ENCODE measurements around the gene PTPN6.

The PTPN6 gene

DNA sequence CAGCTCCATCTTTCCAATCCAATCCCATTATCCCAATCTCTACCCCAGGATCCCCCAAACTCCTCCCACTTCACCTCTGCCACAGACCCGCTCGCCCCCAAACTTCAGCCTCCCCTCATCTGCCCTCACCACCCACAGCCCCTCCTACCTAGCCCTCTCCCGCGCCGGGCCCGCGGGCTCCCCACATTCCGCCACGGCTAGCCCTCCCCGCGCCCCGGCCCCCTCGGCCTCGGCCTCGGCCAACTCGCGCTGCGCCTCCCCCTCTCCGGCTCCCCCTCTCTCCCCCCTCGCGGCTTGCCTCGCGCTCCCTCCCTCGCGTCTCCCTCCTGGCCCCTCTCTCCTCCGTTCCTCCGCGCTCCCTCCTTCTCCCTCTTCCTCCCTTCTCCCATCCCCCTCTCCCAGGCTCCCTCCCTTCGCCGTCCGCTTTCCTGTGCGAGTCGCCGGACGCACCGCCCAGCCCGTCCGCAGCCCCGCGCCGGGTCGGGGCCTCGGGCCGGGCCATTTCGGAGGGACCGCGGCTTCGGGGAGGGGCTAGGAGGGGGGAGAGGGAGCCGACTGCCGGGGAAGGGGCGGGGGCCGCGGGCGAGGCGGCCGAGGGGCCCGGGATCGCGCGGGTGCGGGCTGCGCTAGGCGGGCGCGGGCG lies 23.7 kb upstream of the PTPN6 start, which contains the start of gene ATN1:
TSS of gene ATN1 (plus strand) at position 581 of the 643 bp plus-strand sequence. CDS start 6,043 bp downstream, outside the sequence.
- POLR2A ChIA-PET: interaction anchor here (1.5 to 8.3 kb wide), 9 partner anchors 10 to 59 kb away, joined by 4 to 174 read pairs (median 32); partner anchors contain the start of genes C12orf57, ENO2, RNU7-1 and SPSB2
- TF ChIP-seq ELF4 (IDR thresholded peaks at IDR 0.05) (no peak), L3MBTL2 (conservative IDR thresholded peaks at IDR 0.05) (peak; percentile 56; the same call in 1 of the 2 replicates)
- DNase-seq (ENCODE audit: extremely low spot score): peak; percentile 54
- CTCF ChIA-PET: interaction anchor here (1.2 to 3.0 kb wide), 6 partner anchors 8 to 58 kb away, joined by 3 to 15 read pairs (median 6); no protein-coding TSS in a partner anchor

DNA sequence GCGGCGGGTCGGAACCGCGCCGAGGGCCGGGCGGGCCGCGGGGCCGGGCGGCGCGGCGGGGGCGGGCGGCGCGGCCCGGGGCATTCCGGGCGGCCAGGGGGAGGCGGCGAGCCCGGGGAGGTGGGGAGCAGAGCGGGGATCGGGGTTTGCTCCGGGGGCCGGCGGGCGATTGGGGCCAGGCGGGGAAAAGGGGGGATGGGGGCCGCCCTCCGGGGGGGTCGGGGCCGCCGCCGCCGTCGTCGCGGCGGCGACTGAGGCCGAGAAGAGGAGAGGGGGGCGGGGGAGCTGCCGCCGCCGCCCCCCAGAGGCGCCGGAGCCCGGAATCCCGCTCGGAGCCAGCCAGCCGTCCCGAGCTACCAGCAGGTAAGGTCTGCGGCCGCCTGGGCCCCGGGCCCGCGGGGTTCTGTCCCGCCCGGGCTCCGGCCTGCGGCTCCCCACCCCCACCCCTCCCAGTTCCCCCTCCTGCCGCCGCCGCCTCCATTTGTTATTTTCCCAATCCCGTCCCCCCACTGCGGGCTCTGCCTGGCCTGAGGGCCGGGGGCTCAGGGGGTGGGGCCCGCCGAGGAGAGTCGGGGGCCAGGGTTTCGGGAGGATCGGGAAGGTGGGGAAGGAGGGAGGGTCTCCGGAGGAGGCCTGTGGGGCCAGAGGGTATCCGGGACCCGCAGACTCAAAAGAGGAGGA lies 23.0 kb upstream of the PTPN6 start:
- no peak for DNase-seq (ENCODE audit: extremely low spot score)
- POLR2A ChIA-PET: interaction anchor here (1.1 to 8.3 kb wide), 5 partner anchors 9 to 59 kb away, joined by 3 to 174 read pairs (median 19); partner anchors contain the start of genes C12orf57, ENO2 and RNU7-1
- TF ChIP-seq ARNT (IDR thresholded peaks at IDR 0.05) (no peak), LEF1 (IDR thresholded peaks at IDR 0.05; ENCODE audit: borderline replicate concordance) (no peak), SUZ12 (IDR thresholded peaks at IDR 0.05) (no peak), NFRKB (IDR thresholded peaks at IDR 0.05) (no peak), FOXK2 (IDR thresholded peaks at IDR 0.05) (no peak), FOXM1 (IDR thresholded peaks at IDR 0.05; ENCODE audit: borderline replicate concordance) (no peak), HDGF (IDR thresholded peaks at IDR 0.05; ENCODE audit: borderline replicate concordance) (no peak), BHLHE40 (IDR thresholded peaks at IDR 0.05; ENCODE audit: borderline replicate concordance) (no peak), ELF4 (IDR thresholded peaks at IDR 0.05) (no peak), L3MBTL2 (conservative IDR thresholded peaks at IDR 0.05) (no peak), TARDBP (IDR thresholded peaks at IDR 0.05) (no peak)
- TF ChIP-seq, protein P1, sequence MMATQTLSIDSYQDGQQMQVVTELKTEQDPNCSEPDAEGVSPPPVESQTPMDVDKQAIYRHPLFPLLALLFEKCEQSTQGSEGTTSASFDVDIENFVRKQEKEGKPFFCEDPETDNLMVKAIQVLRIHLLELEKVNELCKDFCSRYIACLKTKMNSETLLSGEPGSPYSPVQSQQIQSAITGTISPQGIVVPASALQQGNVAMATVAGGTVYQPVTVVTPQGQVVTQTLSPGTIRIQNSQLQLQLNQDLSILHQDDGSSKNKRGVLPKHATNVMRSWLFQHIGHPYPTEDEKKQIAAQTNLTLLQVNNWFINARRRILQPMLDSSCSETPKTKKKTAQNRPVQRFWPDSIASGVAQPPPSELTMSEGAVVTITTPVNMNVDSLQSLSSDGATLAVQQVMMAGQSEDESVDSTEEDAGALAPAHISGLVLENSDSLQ (IDR thresholded peaks at IDR 0.05): no peak
- CTCF ChIA-PET: interaction anchor here (1.2 kb wide), 1 partner anchor 10 kb away, joined by 4 read pairs; no protein-coding TSS in a partner anchor

DNA sequence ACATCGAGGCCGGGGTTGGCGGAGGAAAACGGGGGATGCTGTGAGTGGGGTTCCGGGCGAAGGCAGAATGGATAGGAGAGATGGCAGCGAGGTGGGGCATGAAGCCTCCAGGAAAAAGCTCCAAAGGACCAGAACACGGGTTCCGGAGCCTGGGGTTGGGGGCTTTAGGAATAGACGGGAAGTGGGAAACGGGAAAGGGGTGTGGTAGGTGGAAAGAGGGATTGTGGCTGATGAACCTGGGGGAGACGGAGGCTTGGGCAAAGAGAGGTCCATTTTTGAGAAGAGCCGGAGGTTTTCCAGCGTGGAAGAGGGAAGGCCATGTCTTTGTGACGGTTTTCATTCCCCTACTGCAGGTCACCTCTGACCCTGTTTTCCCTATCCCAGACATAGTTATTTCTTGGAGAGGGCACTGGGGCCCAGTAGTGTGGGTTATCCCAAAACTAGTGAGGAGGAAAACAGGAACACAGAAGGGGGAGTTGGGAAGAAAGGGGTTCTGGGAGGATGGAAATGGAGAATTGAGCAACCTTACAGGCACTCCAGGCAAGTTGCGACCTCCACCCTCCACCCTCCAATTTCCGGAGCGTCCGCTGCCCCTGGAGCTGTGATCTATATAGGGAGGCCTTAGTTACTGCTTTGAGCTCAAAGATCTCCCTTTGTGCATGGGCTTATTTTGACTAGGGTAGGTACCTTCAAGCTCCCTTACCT lies 22.3 kb upstream of the PTPN6 start:
- POLR2A ChIA-PET: interaction anchor here (1.0 to 8.3 kb wide), 10 partner anchors 9 to 77 kb away, joined by 3 to 174 read pairs (median 4); partner anchors contain the start of genes C12orf57, CDCA3, ENO2 and RNU7-1
- TF ChIP-seq BHLHE40 (IDR thresholded peaks at IDR 0.05; ENCODE audit: borderline replicate concordance): no peak
- TF ChIP-seq HDGF (IDR thresholded peaks at IDR 0.05; ENCODE audit: borderline replicate concordance): no peak
- no peak for TF ChIP-seq FOXK2 (IDR thresholded peaks at IDR 0.05)
- no peak for TF ChIP-seq LEF1 (IDR thresholded peaks at IDR 0.05; ENCODE audit: borderline replicate concordance)
- no peak for TF ChIP-seq ARNT (IDR thresholded peaks at IDR 0.05)
- no peak for TF ChIP-seq ZNF384 (IDR thresholded peaks at IDR 0.05)
- TF ChIP-seq L3MBTL2 (conservative IDR thresholded peaks at IDR 0.05): no peak
- no peak for TF ChIP-seq ELF4 (IDR thresholded peaks at IDR 0.05)
- no peak for TF ChIP-seq SP1 (IDR thresholded peaks at IDR 0.05)
- DNase-seq (ENCODE audit: extremely low spot score): no peak
- CTCF ChIA-PET: interaction anchor here (1.0 to 1.2 kb wide), 2 partner anchors 9 to 57 kb away, joined by 3 to 4 read pairs; no protein-coding TSS in a partner anchor

DNA sequence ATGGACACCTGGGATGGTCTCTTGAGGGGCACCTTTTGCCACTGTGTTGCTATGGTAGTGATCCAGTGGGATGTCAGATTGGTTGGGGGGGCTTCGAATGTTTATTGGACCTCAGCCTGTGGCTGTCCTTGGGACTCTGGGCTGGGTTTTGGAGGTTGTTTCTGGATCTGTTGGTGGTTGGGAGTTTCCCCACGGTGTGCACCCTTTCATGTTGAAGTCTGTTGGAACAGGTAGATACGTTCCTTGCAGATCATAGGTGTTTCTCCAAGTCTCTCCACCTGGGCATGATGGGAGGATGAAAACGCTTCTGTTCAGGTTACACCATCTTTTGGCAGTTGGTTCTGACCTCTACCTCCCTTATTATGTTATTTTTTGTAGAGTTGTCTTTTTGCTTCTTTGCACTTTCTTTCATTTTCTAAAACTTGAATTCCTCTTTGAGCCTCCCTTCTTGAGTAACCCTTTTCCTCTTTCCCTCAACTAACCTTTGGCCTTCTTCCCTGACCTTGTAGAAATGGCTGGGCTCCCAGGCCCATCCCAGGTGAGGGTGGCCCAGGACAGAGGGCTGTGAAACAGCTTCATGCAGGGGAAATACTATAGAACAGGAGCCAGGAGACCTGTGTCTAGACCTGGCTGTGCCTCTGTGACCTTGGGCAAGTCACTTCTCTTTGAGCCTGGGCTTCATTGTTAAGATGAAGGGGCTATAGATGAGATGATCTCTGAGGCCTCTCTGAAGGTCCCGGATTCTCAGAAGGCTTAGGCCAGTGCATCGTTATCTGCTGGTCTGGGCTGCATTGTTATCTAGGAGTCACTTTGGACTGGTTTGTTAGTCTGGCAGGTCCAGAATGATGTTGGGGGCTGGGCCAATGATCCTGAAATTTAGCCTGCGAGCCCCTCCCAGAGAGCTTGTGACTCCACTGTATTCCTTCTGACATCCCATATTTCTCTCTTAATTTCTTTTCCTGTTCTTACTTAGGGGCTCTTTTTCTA lies 21.4 kb upstream of the PTPN6 start:
- ChIA-PET POLR2A (interaction anchor here (1.0 to 8.3 kb wide), 9 partner anchors 8 to 78 kb away, joined by 3 to 174 read pairs (median 4); partner anchors contain the start of genes C12orf57, CDCA3, RNU7-1 and USP5), CTCF (interaction anchor here (1.0 to 1.2 kb wide), 2 partner anchors 8 to 58 kb away, joined by 3 to 4 read pairs; no protein-coding TSS in a partner anchor)
- TF ChIP-seq TARDBP (IDR thresholded peaks at IDR 0.05) (no peak), SUZ12 (IDR thresholded peaks at IDR 0.05) (no peak), L3MBTL2 (conservative IDR thresholded peaks at IDR 0.05) (no peak), HDGF (IDR thresholded peaks at IDR 0.05; ENCODE audit: borderline replicate concordance) (no peak), ARNT (IDR thresholded peaks at IDR 0.05) (no peak), FOXA1 (IDR thresholded peaks at IDR 0.05) (no peak), ELF4 (IDR thresholded peaks at IDR 0.05) (no peak), CTBP1 (IDR thresholded peaks at IDR 0.05; ENCODE audit: borderline replicate concordance) (no peak), FOXM1 (IDR thresholded peaks at IDR 0.05; ENCODE audit: borderline replicate concordance) (no peak), NFRKB (IDR thresholded peaks at IDR 0.05) (no peak), LEF1 (IDR thresholded peaks at IDR 0.05; ENCODE audit: borderline replicate concordance) (no peak), FOXK2 (IDR thresholded peaks at IDR 0.05) (no peak), SP1 (IDR thresholded peaks at IDR 0.05) (no peak), ZNF384 (IDR thresholded peaks at IDR 0.05) (no peak), BHLHE40 (IDR thresholded peaks at IDR 0.05; ENCODE audit: borderline replicate concordance) (no peak)
- TF ChIP-seq, protein P1 (IDR thresholded peaks at IDR 0.05): no peak
- no peak for DNase-seq (ENCODE audit: extremely low spot score)

DNA sequence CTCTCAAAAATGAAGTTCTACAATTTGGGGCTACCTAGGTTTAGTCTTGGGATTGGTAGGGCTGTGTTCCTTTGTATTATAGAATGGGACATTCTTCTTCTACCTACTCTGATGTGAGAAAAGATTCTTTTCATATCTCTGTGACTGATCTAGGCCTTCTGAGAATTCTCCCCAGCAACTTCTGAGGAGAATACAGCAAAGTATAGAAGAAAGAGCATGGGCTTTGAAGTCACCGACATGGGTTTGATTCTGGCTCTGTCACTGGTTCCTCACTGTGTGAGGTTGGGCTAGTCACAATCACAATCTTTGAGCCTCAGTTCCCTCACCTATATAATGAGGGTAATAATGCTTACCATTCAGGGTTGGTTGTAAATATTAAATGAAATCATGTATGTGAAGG lies 18.4 kb upstream of the PTPN6 start:
- TF ChIP-seq FOXM1 (IDR thresholded peaks at IDR 0.05; ENCODE audit: borderline replicate concordance) (no peak), FOXA1 (IDR thresholded peaks at IDR 0.05) (no peak), L3MBTL2 (conservative IDR thresholded peaks at IDR 0.05) (no peak), TARDBP (IDR thresholded peaks at IDR 0.05) (no peak), ARNT (IDR thresholded peaks at IDR 0.05) (no peak)
- TF ChIP-seq, protein P1 (IDR thresholded peaks at IDR 0.05): no peak
- no peak for DNase-seq (ENCODE audit: extremely low spot score)
- ChIA-PET CTCF (interaction anchor here (0.6 to 1.0 kb wide), 4 partner anchors 12 to 63 kb away, joined by 3 read pairs; partner anchors contain the start of gene ENO2), POLR2A (interaction anchor here (1.2 to 4.6 kb wide), 3 partner anchors 11 to 66 kb away, joined by 4 to 46 read pairs (median 6); partner anchors contain the start of genes C12orf57, RNU7-1 and TPI1)

Measured in HEK293T (cell line).